NCI-H82 treated with DMSO at 0.1 percent for 48 hours (cell line): ENCODE data around the gene SEMA4D.
A peak's percentile ranks its signal among the peaks of the same experiment; 100 is the strongest.
"Not testable (repeated sequence)": the region's sequence is repeated elsewhere in the genome, so short reads cannot be mapped to it uniquely, and the experiment has no call there.

Experiments
- DNase-seq: peaks from one replicate; lab custom pipeline; 2025; ENCODE audit not compliant: unreplicated experiment; lab: John Stamatoyannopoulos, UW

SEMA4D gene

GRCh38 chr9:89375191-89375760 is 122.6 kb downstream of the SEMA4D start:
- DNase-seq, result no peak

- DNase-seq, result no peak
Measured at GRCh38 chr9:89374176-89374575, 123.7 kb downstream of the SEMA4D start.

GRCh38 chr9:89372979-89373378 is 124.9 kb downstream of the SEMA4D start:
- no peak for DNase-seq

GRCh38 chr9:89372230-89372816 is 125.6 kb downstream of the SEMA4D start:
- DNase-seq, result no peak

GRCh38 chr9:89371791-89372190 is 126.1 kb downstream of the SEMA4D start:
- DNase-seq, result not testable (repeated sequence)

GRCh38 chr9:89370593-89370992 is 127.3 kb downstream of the SEMA4D start:
- no peak for DNase-seq

- DNase-seq, result no peak
Measured at GRCh38 chr9:89368978-89369377, 128.9 kb downstream of the SEMA4D start.

GRCh38 chr9:89368550-89368949 is 129.4 kb downstream of the SEMA4D start:
- DNase-seq, result no peak

- DNase-seq, result no peak
Measured at GRCh38 chr9:89367726-89368437, 130.0 kb downstream of the SEMA4D start.

- no peak for DNase-seq
Measured at GRCh38 chr9:89367281-89367680, 130.6 kb downstream of the SEMA4D start.

- DNase-seq, result no peak
Measured at GRCh38 chr9:89366711-89367110, 131.2 kb downstream of the SEMA4D start.

GRCh38 chr9:89365532-89365912 is 132.4 kb downstream of the SEMA4D start:
- DNase-seq, result no peak

GRCh38 chr9:89364666-89365531 is 133.0 kb downstream of the SEMA4D start:
- no peak for DNase-seq

- DNase-seq, result no peak
Measured at GRCh38 chr9:89363921-89364665, 133.8 kb downstream of the SEMA4D start.

GRCh38 chr9:89363311-89363670 is 134.6 kb downstream of the SEMA4D start:
- DNase-seq, result no peak

GRCh38 chr9:89362647-89363310 is 135.1 kb downstream of the SEMA4D start:
- no peak for DNase-seq

GRCh38 chr9:89361816-89362646 is 135.9 kb downstream of the SEMA4D start:
- no peak for DNase-seq

GRCh38 chr9:89361031-89361430 is 136.9 kb downstream of the SEMA4D start:
- DNase-seq, result no peak

- peak; percentile 29 for DNase-seq
Measured at GRCh38 chr9:89360465-89360864, 137.4 kb downstream of the SEMA4D start.
